GM18502 (cell line): ENCODE measurements around the gene DLG2.

Source experiments
- ATAC-seq: cut with Tn5 transposase; IDR thresholded peaks from one replicate; pipeline ENCODE4 v1.9.1; 2021; ENCODE audit warnings: mild to moderate bottlenecking; ENCODE audit not compliant: unreplicated experiment, poor library complexity

DLG2 gene

DNA sequence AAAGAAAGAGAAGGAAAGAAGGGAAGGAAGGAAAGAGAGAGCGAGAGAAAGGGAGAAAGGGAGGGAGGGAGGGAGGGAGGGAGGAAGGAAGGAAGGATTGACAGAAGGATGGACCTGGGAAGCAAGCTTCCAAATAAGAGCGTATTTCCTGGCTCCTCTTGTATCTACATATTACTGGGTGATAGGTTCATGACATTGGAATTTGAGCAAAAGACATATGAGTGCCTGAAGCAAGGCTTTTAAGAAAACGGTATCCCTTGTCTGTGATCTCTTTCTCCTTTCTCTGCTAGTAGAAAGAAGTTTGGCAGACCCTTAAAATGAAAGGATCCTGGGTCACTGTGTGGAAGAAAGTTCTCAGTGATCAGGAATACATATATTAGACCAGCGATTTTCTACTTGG lies 1408.8 kb downstream of the DLG2 start:
- no peak for ATAC-seq

DNA sequence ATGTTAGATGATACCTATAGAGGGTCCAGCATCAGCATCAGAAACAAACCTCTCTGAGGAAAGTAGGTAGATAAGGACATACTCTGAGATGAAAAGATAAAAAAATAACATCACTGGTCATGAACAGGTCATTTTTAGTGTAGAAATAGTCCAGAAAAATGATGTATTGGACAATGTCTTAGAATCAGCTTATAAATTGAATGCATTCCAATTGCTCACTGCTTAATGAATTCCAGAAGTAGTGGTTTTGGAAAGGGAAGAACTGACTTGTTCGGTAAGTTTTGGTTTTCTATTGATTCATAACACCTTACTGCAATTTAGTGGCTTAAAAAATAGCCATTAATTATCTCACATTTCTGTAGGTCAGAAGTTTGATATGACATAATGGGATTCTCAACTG lies 1411.5 kb downstream of the DLG2 start:
- ATAC-seq: no peak

DNA sequence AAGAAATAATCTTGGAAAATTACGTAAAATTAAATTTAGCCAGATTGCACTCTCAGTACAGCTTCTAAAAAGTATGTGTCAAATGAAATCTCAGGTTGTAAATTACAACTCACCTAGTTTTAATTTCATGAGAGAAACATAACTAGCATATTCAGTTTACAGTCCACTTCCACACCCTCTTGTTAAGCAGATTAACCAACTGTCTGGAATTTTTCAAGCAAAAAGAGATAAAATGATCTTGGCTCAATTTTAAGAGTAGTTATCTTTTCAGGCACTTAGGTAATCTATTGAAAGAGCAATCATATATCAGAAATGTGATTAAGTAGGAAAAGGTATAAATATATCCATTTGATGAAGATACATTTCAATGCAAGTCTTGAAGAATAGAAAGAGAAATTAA lies 1412.6 kb downstream of the DLG2 start:
- ATAC-seq: no peak

DNA sequence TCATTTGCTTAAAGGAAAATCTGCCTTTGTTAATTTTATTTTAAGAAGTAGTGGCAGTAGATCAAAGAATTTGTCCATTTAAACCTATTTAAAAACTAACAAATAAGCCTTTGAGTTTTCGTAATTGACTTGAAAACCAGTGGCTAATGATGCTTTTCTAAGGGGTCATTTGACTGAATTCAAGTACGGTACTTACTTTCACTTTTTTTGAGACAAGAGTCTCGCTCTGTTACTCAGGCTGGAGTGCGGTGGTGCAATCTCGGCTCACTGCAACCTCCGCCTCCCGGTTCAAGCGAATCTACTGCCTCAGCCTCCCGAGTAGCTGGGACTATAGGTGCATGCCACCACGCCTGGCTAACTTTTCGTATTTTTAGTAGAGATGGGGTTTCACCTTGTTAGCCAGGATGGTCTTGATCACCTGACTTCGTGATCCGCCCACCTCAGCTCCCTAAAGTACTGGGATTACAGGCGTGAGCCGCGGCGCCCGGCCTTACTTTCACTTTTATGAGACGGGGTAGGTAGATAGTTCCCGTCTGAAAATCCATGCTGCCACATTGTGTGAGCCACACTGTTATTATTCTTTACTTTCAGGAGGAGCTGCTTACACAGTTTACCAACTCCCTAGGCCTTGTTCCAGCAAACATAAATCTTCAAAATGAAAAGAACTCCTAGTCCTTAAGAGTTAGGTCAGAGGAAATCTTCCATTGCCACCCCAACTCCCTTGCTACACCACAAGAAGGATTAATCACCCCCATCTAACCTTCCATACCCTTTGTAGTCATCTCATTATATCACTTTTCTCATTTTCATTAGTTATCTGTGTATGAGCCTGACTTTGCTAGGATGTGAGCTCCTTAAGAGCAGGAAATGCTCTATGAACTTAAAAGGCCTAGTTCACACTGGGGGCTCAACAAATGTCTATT lies 1414.4 kb downstream of the DLG2 start:
- no peak for ATAC-seq

DNA sequence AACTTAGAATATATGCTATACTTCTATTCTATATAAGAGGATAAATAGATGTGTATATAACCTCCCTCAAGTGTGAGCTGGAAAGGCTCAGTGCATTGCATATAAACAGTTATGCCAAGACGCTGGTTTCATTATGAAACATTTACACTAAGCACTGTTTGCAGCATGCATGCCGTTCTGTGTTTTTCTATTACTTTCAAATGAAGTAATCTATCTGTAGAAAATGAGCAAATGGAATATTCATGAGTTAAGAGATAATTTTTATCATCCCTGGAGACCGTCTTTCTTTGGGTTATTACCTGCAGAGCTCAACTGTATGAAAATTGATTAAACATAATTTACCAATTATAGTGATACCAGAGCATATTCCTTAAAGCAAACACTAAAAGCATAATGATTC lies 1415.2 kb downstream of the DLG2 start:
- no peak for ATAC-seq

DNA sequence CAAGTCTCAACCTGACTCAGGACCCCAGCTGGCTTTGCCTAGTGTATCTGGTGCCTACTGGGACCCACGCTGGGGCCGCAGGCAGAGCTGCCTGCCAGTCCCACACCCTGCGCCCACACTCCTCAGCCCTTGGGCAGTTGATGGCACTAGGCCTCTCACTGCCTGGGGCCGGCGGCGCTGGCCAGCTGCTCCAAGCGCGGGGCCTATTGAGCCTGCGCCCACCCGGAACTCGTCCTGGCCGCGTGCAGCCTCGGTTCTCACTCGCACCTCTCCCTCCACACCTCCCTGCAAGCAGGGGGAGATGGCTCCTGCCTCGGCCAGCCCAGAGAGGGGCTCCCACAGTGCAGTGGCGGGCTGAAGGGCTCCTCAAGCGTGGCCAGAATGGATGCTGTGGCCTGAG lies 1432.4 kb downstream of the DLG2 start:
- ATAC-seq: no peak

DNA sequence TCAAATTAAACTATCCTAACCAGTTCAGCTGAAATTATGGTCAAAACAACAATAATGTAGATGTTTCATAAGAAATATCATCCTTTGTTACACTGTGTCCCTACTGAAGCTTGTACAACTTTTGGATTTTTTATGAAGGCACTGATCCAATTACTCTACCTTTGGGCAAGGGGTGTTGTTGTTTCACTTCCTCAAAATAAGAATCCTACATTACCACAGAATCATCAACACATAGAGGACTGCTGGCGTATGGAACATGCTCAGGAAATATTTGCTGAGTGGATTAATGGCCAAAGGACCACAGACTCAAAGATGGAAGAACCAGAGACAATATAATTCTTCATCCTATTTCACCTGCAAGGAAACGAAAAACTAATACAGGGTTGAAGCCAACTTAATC lies 1433.4 kb downstream of the DLG2 start:
- no peak for ATAC-seq

DNA sequence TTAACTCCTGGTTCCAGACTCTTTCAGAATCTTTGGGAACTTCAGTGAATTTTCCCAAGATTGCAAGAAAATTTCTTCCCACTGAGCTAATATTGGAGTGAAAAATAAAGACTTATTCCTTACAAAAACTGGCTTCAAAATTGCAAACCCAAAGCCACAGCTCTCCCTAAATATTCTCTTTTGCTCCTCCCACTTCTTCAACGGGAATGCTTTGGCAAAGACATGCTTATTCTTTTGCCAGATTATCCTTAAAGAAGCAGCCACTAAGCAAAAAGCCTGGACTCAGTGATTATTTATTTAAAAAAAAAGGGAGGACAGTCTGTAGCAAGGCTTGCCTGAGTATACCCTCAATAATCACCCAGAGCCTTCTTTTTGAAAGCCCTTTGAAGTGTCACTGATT lies 1438.6 kb downstream of the DLG2 start:
- ATAC-seq: no peak

DNA sequence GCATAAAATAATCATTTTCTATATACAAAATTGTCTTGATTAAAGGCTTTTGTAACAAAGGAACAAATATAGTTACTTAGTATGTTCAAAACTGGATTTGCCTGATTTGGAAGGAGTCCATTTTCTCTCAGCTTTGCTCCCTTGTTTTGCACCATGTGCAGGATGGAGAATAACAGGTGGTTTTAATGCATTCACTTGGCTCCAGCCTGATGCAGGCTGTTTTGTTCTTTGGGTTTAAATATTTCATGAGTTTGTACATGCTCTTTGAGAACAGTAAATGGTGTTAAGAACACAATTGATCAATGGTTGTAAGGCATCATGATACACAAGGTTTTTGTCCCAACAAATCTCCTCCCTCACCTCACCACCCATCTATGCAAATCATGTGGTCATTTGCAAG lies 1454.1 kb downstream of the DLG2 start:
- no peak for ATAC-seq

DNA sequence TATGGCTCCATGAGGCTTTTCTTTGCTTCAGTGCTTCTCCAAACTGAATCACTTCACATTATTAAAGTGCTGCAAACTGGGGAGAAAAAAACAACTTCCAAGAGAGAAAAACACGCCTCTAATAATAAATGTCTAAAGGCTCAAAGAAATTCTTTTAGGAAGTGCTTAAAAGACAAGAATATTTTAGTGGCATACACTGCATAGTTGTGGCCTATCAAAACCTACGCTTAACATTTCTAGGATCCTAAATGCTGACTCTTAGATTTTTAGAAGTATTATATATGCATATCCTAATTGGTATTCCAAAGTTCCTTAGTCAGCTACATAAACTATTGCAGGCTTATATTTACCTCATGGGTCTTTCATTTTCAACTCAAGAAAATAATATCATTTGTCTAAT lies 1462.0 kb downstream of the DLG2 start:
- ATAC-seq: no peak

DNA sequence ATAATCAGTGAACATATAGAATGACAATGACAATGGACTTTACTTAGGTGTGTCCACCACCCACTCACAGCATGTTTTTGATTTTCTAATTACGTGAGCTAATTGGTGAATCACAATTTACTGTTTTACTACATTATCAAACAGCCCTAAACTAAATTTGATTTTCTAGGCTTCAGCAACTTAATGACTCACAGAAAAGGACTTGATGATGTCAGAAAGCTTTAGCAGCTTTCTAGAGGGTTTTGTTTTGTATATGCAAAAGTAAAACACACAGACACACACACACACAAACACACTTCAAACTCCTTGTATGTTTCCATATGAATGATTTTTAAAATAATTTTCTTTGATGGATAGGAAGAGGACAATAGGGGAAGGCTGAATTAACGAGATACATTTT lies 1462.4 kb downstream of the DLG2 start:
- no peak for ATAC-seq

DNA sequence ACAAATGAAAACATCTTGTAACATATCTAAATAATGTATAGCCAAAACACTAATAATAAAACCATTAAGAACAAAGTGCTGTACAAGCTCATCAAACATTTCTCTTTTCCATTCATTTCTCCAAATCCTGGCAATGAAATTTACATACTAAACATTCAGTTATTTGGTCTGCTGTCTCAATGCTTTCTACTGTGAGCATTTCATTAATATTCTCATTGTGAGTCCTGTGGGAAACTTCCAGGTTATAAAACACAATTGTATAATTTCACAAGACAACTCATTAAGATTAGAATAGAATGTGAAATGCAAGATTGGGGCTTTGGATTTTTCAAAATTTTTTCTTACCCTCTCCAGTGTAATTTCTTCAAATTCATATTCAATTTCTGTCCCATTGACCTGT lies 1464.0 kb downstream of the DLG2 start:
- no peak for ATAC-seq

DNA sequence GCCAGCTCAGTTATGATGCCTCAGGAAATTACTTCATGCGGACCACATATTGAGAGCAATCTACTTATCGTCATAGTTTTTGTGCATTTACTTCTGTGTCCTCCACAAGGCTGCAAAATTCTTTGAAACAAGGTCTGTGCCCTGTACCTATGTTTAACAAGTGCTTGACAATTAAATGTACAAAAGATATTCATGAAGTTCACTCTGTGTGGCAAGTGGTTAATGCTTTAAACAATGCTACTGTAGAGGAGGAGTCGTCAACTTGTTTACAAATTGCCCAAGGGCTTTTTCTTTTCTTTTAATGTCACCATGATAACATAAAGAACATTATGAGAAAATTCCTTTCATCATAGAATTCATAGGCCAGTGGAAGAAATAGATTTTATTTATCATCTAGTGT lies 1469.5 kb downstream of the DLG2 start:
- no peak for ATAC-seq

DNA sequence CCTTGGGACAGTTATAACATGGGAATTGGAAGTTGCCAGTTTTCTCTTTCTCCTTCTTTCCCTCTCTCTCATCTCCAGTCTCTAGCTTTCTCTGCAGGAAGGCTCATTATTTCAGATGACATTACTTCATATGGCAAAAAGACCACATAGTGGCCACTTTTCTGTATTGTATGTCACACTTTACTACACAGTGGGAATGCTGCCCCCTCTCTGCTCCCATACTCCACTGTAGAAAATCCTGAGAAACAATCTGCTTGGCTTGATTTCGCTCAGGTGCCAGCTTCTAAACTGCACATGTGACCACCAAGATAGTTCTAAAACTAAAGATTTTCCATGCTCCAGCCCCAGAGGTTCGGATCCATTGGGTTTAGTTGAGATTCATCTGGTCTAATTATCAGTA lies 1480.3 kb downstream of the DLG2 start:
- no peak for ATAC-seq

DNA sequence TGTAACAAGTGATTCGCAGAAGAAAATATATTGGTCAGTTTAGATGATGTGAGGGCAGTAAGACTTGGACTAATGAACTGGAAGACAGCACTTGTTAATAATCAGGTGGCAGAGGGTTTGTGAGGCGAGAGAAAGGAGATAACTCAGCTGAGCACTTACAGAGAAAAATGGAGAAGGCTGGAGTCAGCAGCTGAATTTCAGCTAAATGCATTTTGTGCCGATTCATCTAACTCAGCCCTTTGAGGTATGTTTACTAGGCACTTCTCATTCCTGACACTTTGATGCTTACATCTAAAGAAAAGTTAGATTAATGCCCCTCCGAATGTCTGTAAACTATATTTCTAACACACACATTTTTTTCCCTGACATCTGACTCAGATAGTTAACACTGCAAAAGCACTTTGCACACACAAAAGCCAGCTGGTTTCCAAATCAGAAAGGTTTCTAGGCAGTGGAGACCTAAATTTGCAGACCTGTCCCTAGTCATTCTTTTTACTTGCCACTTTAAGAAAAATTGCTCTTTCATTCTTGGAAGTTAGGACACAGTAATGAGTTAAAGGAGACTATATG lies 1481.4 kb downstream of the DLG2 start:
- no peak for ATAC-seq

DNA sequence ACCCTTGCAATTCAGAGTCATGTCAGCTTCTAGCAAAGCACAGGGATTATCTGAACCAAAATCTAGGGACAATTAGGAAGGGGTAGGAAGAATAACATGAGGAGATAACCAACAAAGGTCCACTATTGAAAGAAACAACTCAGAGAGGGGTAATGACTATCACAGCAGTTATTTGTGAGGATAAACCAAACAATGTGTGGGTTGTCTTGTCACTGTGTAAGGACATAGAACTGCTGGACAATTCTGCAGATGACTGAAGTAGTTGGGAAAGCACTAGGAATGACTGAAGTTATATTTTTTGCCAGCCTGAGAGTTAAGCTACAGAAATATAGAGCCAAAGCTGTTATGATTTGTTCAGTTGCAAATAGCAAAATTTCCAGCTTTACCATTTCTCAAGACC lies 1482.6 kb downstream of the DLG2 start:
- ATAC-seq: no peak

DNA sequence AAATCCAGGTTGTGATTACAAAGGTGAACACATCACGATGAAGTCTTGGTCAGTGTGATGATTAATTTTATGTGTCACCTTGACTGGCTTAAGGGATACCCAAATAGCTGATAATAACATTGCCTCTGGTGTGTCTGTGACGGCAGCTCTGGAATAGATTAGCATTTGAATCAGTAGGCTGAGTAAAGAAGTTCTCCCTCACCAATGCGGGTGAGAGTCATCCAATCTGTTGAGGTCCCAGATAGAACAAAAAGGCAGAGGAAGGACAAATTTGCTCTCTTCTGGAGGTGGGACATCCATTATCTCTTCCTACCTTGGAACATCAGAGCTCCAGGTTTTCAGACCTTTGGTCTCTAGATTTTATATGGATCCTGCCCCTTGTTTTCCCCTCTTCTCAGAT lies 1484.7 kb downstream of the DLG2 start:
- no peak for ATAC-seq

DNA sequence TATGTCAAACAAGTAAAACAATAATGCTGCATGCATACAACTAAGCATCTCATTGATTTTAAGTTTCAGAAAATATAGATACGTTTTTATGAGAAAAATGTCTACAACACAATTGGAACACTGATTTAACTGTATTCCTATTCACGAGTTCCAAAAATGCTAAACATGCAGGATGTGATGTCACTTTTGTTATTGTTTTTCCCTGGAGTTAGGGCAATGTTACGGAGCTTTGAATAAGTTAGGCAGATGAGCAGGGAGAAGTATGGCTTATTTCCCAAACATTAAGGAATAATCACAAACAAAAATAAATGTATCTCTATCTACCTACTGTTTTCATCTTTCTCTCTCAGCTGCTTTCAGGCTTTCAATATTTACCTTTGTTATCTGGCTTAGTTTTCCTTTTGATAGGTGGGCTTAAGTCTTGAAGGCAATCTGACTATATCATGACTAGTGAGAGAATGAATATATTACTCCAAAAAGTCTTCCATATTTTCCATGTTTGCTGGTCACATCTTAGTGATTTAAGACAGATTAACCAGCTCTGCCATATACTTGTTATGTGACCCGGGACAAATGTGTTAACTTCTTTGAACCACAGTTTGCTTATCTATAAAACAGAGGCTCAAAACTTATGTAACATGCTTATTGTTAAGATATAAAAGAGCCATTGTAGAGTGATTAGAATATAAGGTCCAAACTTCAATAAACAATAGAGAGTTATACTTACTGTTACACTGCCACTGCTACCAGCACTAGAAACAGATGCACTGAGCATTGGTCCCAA lies 1486.6 kb downstream of the DLG2 start:
- ATAC-seq: no peak

DNA sequence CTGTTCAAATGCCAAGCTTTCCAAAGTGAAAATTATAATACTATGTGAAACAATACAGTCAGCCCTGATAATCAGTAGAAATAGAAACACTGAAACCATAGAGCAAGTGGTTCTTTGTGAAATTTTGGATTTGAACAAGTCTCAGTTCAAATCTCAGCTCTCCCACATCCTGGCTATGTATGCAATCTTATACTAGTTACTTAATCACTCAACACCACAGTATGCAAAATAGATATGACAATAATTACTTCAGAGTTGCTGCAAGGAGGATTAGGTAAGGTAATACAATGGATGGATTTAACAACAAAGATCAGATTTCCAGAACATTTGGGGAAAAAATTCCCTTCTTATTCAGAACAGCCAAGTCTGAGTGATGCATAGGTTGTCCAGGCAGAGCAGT lies 1489.2 kb downstream of the DLG2 start:
- ATAC-seq: no peak

DNA sequence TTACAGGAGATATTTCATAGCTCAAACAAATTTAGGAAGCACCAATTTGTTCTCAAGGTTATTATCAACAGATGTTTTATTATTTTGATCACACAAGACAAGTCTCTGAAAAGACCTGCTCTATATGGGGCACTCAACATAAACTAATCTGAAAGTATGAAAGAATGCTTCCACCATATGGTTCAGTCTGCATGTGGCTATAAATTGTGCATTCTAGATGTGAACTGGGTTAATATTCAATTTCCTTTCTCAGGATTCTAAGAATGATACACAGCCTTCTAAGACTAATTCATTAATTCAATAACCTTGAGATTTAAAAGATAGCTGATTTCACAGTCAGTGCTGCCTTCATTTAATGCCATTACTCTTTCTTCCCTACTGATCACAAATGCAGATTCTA lies 1489.6 kb downstream of the DLG2 start:
- ATAC-seq: no peak

DNA sequence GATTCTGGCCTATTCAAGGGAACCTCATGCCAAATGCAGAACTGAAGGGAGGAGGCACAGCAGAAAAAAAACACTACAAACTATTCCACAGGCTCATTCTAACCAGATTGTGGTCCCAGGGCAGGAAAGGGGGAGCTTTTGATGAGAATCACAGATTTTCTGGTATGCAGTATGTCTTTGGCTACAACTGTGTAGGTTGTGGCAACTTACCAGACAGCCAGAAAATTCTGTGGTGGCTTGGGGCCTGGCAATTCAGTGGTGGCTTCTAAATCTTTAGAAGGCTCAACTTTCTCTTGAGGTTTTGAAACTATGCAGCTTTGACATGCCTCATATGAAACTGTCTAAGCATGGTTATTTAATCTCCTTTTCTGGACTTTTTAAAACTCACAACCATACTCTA lies 1490.2 kb downstream of the DLG2 start:
- ATAC-seq: no peak
